SK-N-SH treated with all-trans-retinoic acid at 6 μM for 48 hours (cell line): Measurements from ENCODE around the gene MVK.

ENCODE experiments used
- ATAC-seq: fragments of 200-7000 bp; cut with Tn5 transposase; 3 replicates; pipeline ENCODE4 v1.9.1; 2020; ENCODE audit warnings: mild to moderate bottlenecking, moderate library complexity
- ARNTL ChIP-seq: fragments of 450-650 bp; formaldehyde crosslinking; IDR thresholded peaks from 2 replicates; pipeline ENCODE4 v1.5.0; 2020; ENCODE audit warnings: low read depth, mild to moderate bottlenecking, moderate library complexity, borderline replicate concordance
- BACH2 ChIP-seq: fragments of 250-450 bp; sonication (Bioruptor Pico); IDR thresholded peaks from 2 replicates; pipeline ENCODE4 v1.9.0; 2021; ENCODE audit warnings: mild to moderate bottlenecking, borderline replicate concordance
- CREB5 ChIP-seq: fragments of 250-450 bp; sonication (Bioruptor Pico); IDR thresholded peaks from 2 replicates; pipeline ENCODE4 v1.5.1; 2020; ENCODE audit warnings: low read depth, mild to moderate bottlenecking, moderate library complexity
- CSDC2 ChIP-seq: fragments of 250-450 bp; sonication (Bioruptor Pico); IDR thresholded peaks from 2 replicates; pipeline ENCODE4 v1.5.0; 2020; ENCODE audit warnings: mild to moderate bottlenecking, moderate library complexity
- CSRNP3 ChIP-seq: fragments of 250-450 bp; sonication (Bioruptor Pico); IDR thresholded peaks from 2 replicates; pipeline ENCODE4 v1.5.1; 2021; ENCODE audit warnings: mild to moderate bottlenecking, moderate library complexity
- ESRRG ChIP-seq: fragments of 250-450 bp; sonication (Bioruptor Pico); IDR thresholded peaks from 2 replicates; pipeline ENCODE4 v1.6.1; 2021; ENCODE audit warnings: mild to moderate bottlenecking
- GLIS3 ChIP-seq: fragments of 250-450 bp; sonication (Bioruptor Pico); IDR thresholded peaks from 2 replicates; pipeline ENCODE4 v1.5.0; 2020; ENCODE audit warnings: mild to moderate bottlenecking, moderate library complexity
- ISL1 ChIP-seq: fragments of 250-450 bp; sonication (Bioruptor Pico); IDR thresholded peaks from 2 replicates; pipeline ENCODE4 v2.1.2; 2022; ENCODE audit warnings: mild to moderate bottlenecking, moderate library complexity
- POU6F1 ChIP-seq: fragments of 250-450 bp; sonication (Bioruptor Pico); IDR thresholded peaks from 2 replicates; pipeline ENCODE4 v1.8.0; 2021; ENCODE audit warnings: low read depth, mild to moderate bottlenecking, moderate library complexity, borderline replicate concordance
- PPARA ChIP-seq: fragments of 250-450 bp; sonication (Bioruptor Pico); IDR thresholded peaks from 2 replicates; pipeline ENCODE4 v1.5.0; 2020; ENCODE audit warnings: mild to moderate bottlenecking, borderline replicate concordance
- RARB ChIP-seq: fragments of 250-450 bp; sonication (Bioruptor Pico); IDR thresholded peaks from 2 replicates; pipeline ENCODE4 v1.8.0; 2021; ENCODE audit warnings: mild to moderate bottlenecking, moderate library complexity
- SNAI2 ChIP-seq: fragments of 250-450 bp; sonication (Bioruptor Pico); IDR thresholded peaks from 2 replicates; pipeline ENCODE4 v1.5.0; 2020; ENCODE audit warnings: mild to moderate bottlenecking, moderate library complexity
- TOX ChIP-seq: fragments of 250-450 bp; sonication (Bioruptor Pico); IDR thresholded peaks from 2 replicates; pipeline ENCODE4 v1.8.0; 2021; ENCODE audit warnings: mild to moderate bottlenecking, moderate library complexity, borderline replicate concordance
- TSHZ2 ChIP-seq: fragments of 250-450 bp; sonication (Bioruptor Pico); IDR thresholded peaks from 2 replicates; pipeline ENCODE4 v1.5.0; 2020; ENCODE audit warnings: mild to moderate bottlenecking, moderate library complexity
- ZC3H10 ChIP-seq: fragments of 250-450 bp; sonication (Bioruptor Pico); IDR thresholded peaks from 2 replicates; pipeline ENCODE4 v1.5.1; 2021; ENCODE audit warnings: mild to moderate bottlenecking, moderate library complexity
- ZFP3 ChIP-seq: fragments of 250-450 bp; sonication (Bioruptor Pico); IDR thresholded peaks from 2 replicates; pipeline ENCODE4 v1.5.0; 2020; ENCODE audit warnings: mild to moderate bottlenecking, moderate library complexity
- ZFP30 ChIP-seq: fragments of 450-650 bp; formaldehyde crosslinking; IDR thresholded peaks from 2 replicates; pipeline ENCODE4 v1.5.0; 2022; ENCODE audit warnings: mild to moderate bottlenecking, moderate library complexity
- ZNF565 ChIP-seq: fragments of 450-650 bp; formaldehyde crosslinking; conservative IDR thresholded peaks from 2 replicates; pipeline ENCODE4 v1.5.0; 2020; ENCODE audit warnings: low read depth, mild to moderate bottlenecking, moderate library complexity
- ZNF70 ChIP-seq: fragments of 450-650 bp; formaldehyde crosslinking; IDR thresholded peaks from 2 replicates; pipeline ENCODE4 v1.5.0; 2020; ENCODE audit warnings: mild to moderate bottlenecking, moderate library complexity
- ZNF8 ChIP-seq: fragments of 450-650 bp; formaldehyde crosslinking; IDR thresholded peaks from 2 replicates; pipeline ENCODE4 v1.5.0; 2020; ENCODE audit warnings: mild to moderate bottlenecking, moderate library complexity

MVK gene

GRCh38 chr12:109578330-109578927 lies 4.8 kb downstream of the MVK start:
- no peak for ATAC-seq
- TF ChIP-seq ARNTL (CRISPR knock-in tag) (no peak), ZNF8 (no peak), ZNF70 (CRISPR knock-in tag) (no peak), CREB5 (CRISPR knock-in tag) (no peak), ZFP3 (CRISPR knock-in tag) (no peak), ZNF565 (no peak), BACH2 (no peak), PPARA (CRISPR knock-in tag) (no peak), GLIS3 (CRISPR knock-in tag) (no peak), POU6F1 (CRISPR knock-in tag) (no peak), CSDC2 (CRISPR knock-in tag) (no peak), ISL1 (no peak), CSRNP3 (CRISPR knock-in tag) (no peak), RARB (CRISPR knock-in tag) (no peak)

- no peak for ATAC-seq
- TF ChIP-seq POU6F1 (CRISPR knock-in tag), result no peak
- TF ChIP-seq ZC3H10, result no peak
- TF ChIP-seq PPARA (CRISPR knock-in tag), result no peak
These were observed 6.0 kb downstream of the MVK start for GRCh38 chr12:109579639-109580038.

GRCh38 chr12:109580272-109580671 lies 6.7 kb downstream of the MVK start:
- no peak for ATAC-seq
- TF ChIP-seq ISL1, result no peak

GRCh38 chr12:109580684-109581333 lies 7.2 kb downstream of the MVK start:
- ATAC-seq, result no peak
- no peak for TF ChIP-seq SNAI2 (CRISPR knock-in tag)
- no peak for TF ChIP-seq ZC3H10
- TF ChIP-seq ISL1, result no peak
- no peak for TF ChIP-seq TSHZ2 (CRISPR knock-in tag)
- TF ChIP-seq PPARA (CRISPR knock-in tag), result no peak
- no peak for TF ChIP-seq TOX (CRISPR knock-in tag)
- no peak for TF ChIP-seq BACH2
- TF ChIP-seq ESRRG, result no peak
- TF ChIP-seq ZFP30, result no peak
- no peak for TF ChIP-seq ZFP3 (CRISPR knock-in tag)
- TF ChIP-seq CSDC2 (CRISPR knock-in tag), result no peak
- TF ChIP-seq RARB (CRISPR knock-in tag), result no peak
- TF ChIP-seq CSRNP3 (CRISPR knock-in tag), result no peak
- no peak for TF ChIP-seq GLIS3 (CRISPR knock-in tag)
- TF ChIP-seq, all 23 proteins: peak for 0
